HG02981 (cell line): ENCODE measurements around the gene ACP6.

Experiments used
- ATAC-seq: cut with Tn5 transposase; IDR thresholded peaks from one replicate; pipeline ENCODE4 v1.9.1; 2021; ENCODE audit warnings: mild to moderate bottlenecking, moderate library complexity; ENCODE audit not compliant: unreplicated experiment

ACP6 gene

DNA sequence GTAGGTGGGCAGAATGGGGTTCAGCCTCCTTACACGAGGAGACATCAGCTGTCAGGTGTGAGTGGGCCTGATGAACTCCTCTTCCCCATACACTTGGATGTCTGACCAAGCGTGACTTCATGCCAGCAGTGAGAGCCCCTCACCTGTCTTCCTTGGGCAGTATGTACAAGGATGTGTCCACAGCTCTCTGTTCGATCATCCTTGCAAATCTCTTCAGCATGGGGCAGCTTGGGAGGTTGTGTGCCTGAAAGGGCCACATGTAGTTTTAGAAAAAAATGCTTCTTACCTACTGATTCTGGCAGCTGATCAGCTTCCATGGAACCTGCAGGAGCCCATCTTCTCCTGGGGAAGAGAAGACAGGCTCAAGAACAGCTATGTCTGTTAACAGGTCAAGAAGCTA, 18.0 kb downstream of the ACP6 start:
- no peak for ATAC-seq

GRCh38 chr1:147651466-147651865, 18.9 kb downstream of the ACP6 start:
- no peak for ATAC-seq

GRCh38 chr1:147648933-147649332, 21.4 kb downstream of the ACP6 start:
- ATAC-seq: no peak

- no peak for ATAC-seq
Measured at GRCh38 chr1:147647796-147648633, 22.3 kb downstream of the ACP6 start.

- ATAC-seq: no peak
Measured at GRCh38 chr1:147643974-147644373, 26.4 kb downstream of the ACP6 start.

GRCh38 chr1:147641695-147642592, 28.4 kb downstream of the ACP6 start:
- ATAC-seq: no peak

- ATAC-seq: no peak
Measured at GRCh38 chr1:147641291-147641690, 29.0 kb downstream of the ACP6 start.

GRCh38 chr1:147640553-147641165, 29.7 kb downstream of the ACP6 start:
- ATAC-seq: peak; percentile 81

DNA sequence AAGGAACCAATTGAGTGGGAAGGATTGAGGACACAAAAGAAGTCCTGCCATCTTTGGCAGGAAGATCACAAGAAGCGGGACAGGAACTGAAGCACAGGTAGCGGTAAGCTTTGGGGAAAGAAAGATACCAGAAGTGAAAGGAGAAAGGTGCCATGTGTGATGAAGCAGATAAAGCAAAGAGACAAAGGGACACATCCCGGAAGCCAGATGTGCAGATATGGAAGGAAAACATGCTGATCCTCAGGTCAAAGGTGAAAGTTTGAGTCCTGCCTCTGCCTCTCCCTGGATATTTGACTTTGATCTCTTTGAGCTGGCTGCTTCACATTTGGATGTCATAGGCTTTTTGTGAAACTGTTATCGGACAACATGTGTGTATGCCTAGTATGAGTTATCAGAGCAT, 34.0 kb downstream of the ACP6 start:
- no peak for ATAC-seq

- ATAC-seq: no peak
Measured at GRCh38 chr1:147635342-147635741, 35.0 kb downstream of the ACP6 start.

- ATAC-seq: no peak
Measured at GRCh38 chr1:147634645-147635044, 35.7 kb downstream of the ACP6 start.

GRCh38 chr1:147633759-147634158, 36.6 kb downstream of the ACP6 start:
- ATAC-seq: no peak

DNA sequence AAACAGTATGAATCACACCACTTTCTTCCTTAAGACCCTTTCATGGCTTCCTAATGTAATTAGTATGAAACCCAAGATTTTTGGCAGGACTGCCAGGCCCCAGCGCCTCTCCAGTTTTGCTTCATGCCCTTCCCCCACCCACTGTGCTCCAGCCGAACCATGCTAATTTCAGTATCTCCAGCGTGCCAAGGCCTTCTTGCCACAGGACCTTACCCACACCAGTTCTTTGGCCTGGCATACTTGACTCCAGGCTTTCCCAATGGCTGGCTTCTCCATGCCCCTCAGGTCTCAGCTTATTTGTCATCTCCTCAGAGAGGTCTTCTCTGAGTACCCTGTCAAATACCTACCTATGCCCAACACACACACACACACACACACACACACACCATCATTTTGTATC, 38.5 kb downstream of the ACP6 start:
- ATAC-seq: no peak

DNA sequence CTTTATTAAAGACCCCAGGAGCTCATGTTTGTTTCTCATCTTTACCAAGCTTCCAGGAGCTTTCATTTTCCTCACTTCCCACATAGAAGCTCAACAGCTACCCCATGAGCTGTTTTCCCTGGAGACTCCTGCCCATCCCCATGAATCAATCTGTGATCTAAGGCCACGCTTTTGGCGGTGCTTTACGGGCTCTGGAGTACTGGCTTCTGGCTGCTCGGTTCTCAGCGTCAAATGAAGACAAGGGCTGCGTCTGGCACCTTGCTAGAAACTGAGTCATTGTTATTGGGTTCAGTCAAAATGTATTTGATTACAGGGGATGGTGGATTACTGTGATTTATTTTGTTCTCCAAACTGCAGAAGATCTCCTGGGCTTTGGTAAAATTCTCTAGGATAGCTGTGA, 39.9 kb downstream of the ACP6 start:
- no peak for ATAC-seq

GRCh38 chr1:147630022-147630421, 40.3 kb downstream of the ACP6 start:
- no peak for ATAC-seq

GRCh38 chr1:147628441-147628840, 41.9 kb downstream of the ACP6 start:
- no peak for ATAC-seq

- no peak for ATAC-seq
Measured at GRCh38 chr1:147627435-147628110, 42.8 kb downstream of the ACP6 start.

GRCh38 chr1:147626739-147627138, 43.6 kb downstream of the ACP6 start:
- no peak for ATAC-seq

GRCh38 chr1:147626291-147626690, 44.0 kb downstream of the ACP6 start:
- no peak for ATAC-seq

DNA sequence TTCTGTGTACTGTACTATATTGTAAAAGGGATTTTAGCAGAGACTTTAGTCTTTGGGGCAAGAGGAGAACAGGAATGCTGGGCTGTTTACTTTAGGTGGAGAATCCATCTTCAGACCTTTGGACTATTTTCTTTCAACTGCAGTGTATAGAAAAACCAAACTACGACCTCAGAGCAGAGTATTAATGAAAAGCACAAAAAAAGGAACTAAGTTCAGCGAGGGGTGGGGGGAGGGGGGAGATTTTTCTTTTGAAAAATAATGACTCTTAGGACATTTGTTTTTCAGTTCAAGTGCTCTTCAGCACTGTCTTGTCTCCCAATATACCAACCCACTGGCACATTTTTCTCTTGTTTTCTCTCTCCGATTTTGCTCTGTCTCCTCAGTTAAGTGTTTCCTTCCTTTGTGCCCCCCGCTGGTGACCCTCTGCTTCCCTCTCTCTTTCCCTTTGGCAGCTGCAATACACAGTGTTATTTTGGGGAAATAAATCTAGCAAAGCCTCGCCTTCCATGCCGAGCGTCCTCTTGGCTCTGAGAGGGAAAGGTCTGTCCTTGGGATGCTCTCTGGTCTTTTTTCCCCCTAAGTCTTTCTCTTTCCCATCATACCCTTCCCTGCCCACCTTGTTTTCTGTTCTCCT, 44.8 kb downstream of the ACP6 start:
- no peak for ATAC-seq
